Cardiac muscle cell (in vitro differentiated cells and primary cell): ENCODE measurements around the gene CACNA2D1. TPM values are rescaled to one million over a fixed set of nuclear protein-coding genes. Genes with fewer than 3 reads are reported as not detected.

Source experiments
- DNase-seq, 2 donors: peaks; one replicate each; pipeline versions ENCODE4 v3.0.0 to v3.0.0-alpha.2; 2010 to 2017; ENCODE audit warnings: low read depth in 1 of 2, low spot score in 1 of 2
- H3K27ac ChIP-seq: fragments of 200-600 bp; sonication (generic); 2 replicates; pipeline ENCODE4 v1.5.1; 2016
- H3K27me3 ChIP-seq: fragments of 200-600 bp; sonication (generic); 2 replicates; pipeline ENCODE4 v1.6.0; 2016; ENCODE audit warnings: control low read depth
- H3K36me3 ChIP-seq: fragments of 200-600 bp; sonication (generic); 2 replicates; pipeline ENCODE4 v1.5.1; 2016; ENCODE audit warnings: control low read depth
- H3K4me1 ChIP-seq: fragments of 200-600 bp; sonication (generic); 2 replicates; pipeline ENCODE4 v1.8.1; 2017; ENCODE audit warnings: low read depth, mild to moderate bottlenecking, mixed run types
- H3K4me3 ChIP-seq: fragments of 200-600 bp; sonication (generic); 2 replicates; pipeline ENCODE4 v1.5.1; 2016; ENCODE audit warnings: mild to moderate bottlenecking
- H3K9me3 ChIP-seq: fragments of 200-600 bp; sonication (generic); 2 replicates; pipeline ENCODE4 v1.5.1; 2017; ENCODE audit warnings: low read depth, mild to moderate bottlenecking, control low read depth
- CTCF ChIP-seq: IDR thresholded peaks from 2 replicates; pipeline ENCODE4 v1.5.1; 2012; ENCODE audit warnings: low read depth, mild to moderate bottlenecking, low read length
- polyA plus RNA-seq: library from polyadenylated mRNA; unstranded; fragments of >200 nt; fragmentation: Nextera tagmentation; extraction: Ambion mirVana; gene quantifications from 2 replicates; pipeline ENCODE4 v1.2.1, GENCODE V29; 2016
- total RNA-seq: library from RNA; depleted of rRNA; stranded (reverse); fragments of >200 nt; gene quantifications from 2 replicates; pipeline ENCODE4 v1.2.3, GENCODE V29; 2016

CACNA2D1 gene
- total and polyA plus RNA-seq, 2 experiments from 2014 or later: 4.5 to 20.3 TPM

- Histone ChIP-seq H3K27me3 (no peaks in the 10 kb centered on the region), H3K9me3 (no peaks in the 10 kb centered on the region), H3K4me3 (no peak overlapping the region), H3K36me3 (no peaks in the 10 kb centered on the region), H3K27ac (no peak overlapping the region), H3K4me1 (peaks cover 17% of the 10 kb centered on the region)
- TF ChIP-seq CTCF: no peak
- DNase-seq: no peak
Measured at GRCh38 chr7:82317257-82317721, 126.3 kb downstream of the CACNA2D1 start.

GRCh38 chr7:82313269-82313668, 130.3 kb downstream of the CACNA2D1 start:
- Histone ChIP-seq H3K4me3 (no peak overlapping the region), H3K9me3 (no peaks in the 10 kb centered on the region), H3K36me3 (no peaks in the 10 kb centered on the region), H3K27ac (no peak overlapping the region), H3K4me1 (no peaks in the 10 kb centered on the region), H3K27me3 (no peaks in the 10 kb centered on the region)
- TF ChIP-seq CTCF: no peak
- DNase-seq: no peak

DNA sequence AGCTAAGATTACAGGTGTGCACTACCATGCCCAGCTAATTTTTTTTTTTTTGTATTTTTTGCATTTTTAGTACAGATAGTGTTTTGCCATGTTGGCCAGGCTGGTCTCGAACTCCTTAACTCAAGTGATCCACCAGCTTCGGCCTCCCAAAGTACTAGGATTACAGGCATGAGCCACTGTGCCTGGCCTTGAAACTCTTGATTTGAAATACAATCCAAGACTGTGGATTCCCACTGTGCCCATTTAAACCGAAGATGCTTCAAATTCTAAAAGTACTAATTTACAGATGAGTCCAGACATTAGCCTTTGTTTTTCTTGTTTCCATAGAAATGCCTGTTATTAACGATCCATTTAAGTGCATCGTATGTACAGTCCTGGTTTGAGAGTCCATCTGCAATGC, 130.9 kb downstream of the CACNA2D1 start:
- Histone ChIP-seq H3K36me3 (no peaks in the 10 kb centered on the region), H3K4me3 (no peak overlapping the region), H3K27ac (no peak overlapping the region), H3K4me1 (no peaks in the 10 kb centered on the region), H3K9me3 (no peaks in the 10 kb centered on the region), H3K27me3 (no peaks in the 10 kb centered on the region)
- no peak for DNase-seq
- no peak for TF ChIP-seq CTCF

- no peak for DNase-seq
- Histone ChIP-seq H3K9me3 (no peaks in the 10 kb centered on the region), H3K4me1 (no peaks in the 10 kb centered on the region), H3K4me3 (no peak overlapping the region), H3K27ac (no peak overlapping the region), H3K36me3 (no peaks in the 10 kb centered on the region), H3K27me3 (no peaks in the 10 kb centered on the region)
- TF ChIP-seq CTCF: no peak
Measured at GRCh38 chr7:82305347-82306005, 138.1 kb downstream of the CACNA2D1 start.

GRCh38 chr7:82294865-82295264, 148.7 kb downstream of the CACNA2D1 start:
- no peak for TF ChIP-seq CTCF
- Histone ChIP-seq H3K4me1 (no peaks in the 10 kb centered on the region), H3K36me3 (no peaks in the 10 kb centered on the region), H3K9me3 (no peaks in the 10 kb centered on the region), H3K27me3 (no peaks in the 10 kb centered on the region), H3K27ac (no peak overlapping the region), H3K4me3 (no peak overlapping the region)
- no peak for DNase-seq

DNA sequence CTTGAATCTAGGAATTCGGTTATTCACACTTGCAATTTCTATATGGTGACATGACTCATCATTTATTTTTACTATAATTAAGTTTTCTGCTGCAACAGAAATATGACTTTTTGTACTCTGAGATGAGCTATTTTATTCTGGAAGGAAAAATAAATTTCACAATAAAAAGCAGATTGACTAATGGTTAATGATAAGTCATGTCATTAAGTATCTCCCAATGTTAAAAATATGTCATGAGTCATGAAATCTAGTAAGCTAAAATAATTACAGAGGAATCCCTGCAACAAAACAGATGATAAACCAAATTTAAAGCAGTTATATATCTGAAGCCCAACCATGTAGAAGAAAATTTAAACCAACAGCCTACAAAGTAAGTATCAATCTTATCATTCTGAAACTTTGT, 149.2 kb downstream of the CACNA2D1 start:
- no peak for DNase-seq
- H3K27me3 ChIP-seq: no peaks in the 10 kb centered on the region
- no peak overlapping the region for H3K27ac ChIP-seq
- no peaks in the 10 kb centered on the region for H3K9me3 ChIP-seq
- no peaks in the 10 kb centered on the region for H3K4me1 ChIP-seq
- no peaks in the 10 kb centered on the region for H3K36me3 ChIP-seq
- TF ChIP-seq CTCF: no peak
- H3K4me3 ChIP-seq: no peak overlapping the region
